Omental fat pad (tissue), 4 donors: Measurements from ENCODE around the gene VIT. TPM values are rescaled to one million over a fixed set of nuclear protein-coding genes. Genes with fewer than 3 reads are reported as not detected.

Experiments used
- ATAC-seq: fragments of 150-250 bp; one replicate; pipeline ENCODE4 v1.9.1; 2016; ENCODE audit warnings: mild to moderate bottlenecking, moderate library complexity; ENCODE audit not compliant: low FRiP score
- DNase-seq: peaks from one replicate; pipeline ENCODE4 v3.0.0-alpha.2; 2019; ENCODE audit warnings: low spot score
- CTCF ChIP-seq, 3 donors: fragments of 450-650 bp; IDR thresholded peaks; one replicate each; pipeline ENCODE4 v1.5.1; 2016 to 2017; ENCODE audit warnings: antibody characterized with exemption in 3 of 3, mild to moderate bottlenecking in 3 of 3, moderate library complexity in 2 of 3
- total RNA-seq, 4 donors: library from RNA; depleted of rRNA; stranded (reverse); fragments of >200 nt; gene quantifications; one replicate each; pipeline ENCODE4 v1.1.0, GENCODE V29; 2016

Gene VIT
- total RNA-seq, 4 donors from 2014 or later, result 10.2 to 36.4 (median 19.8) TPM

- no peak for ATAC-seq
- no peak for DNase-seq
- TF ChIP-seq CTCF (IDR thresholded peaks at IDR 0.05), result no peak
Observed at GRCh38 chr2:36702781-36703180, 6.3 kb downstream of the VIT start.

- TF ChIP-seq CTCF (IDR thresholded peaks at IDR 0.05), result no peak
- DNase-seq, result no peak
- no peak for ATAC-seq
Observed at GRCh38 chr2:36704475-36705150, 8.1 kb downstream of the VIT start.

GRCh38 chr2:36705326-36706020, 9.0 kb downstream of the VIT start:
- TF ChIP-seq CTCF (IDR thresholded peaks at IDR 0.05), result no peak
- DNase-seq, result no peak
- peak; percentile 21 for ATAC-seq

- no peak for ATAC-seq
- no peak for DNase-seq
- TF ChIP-seq CTCF (IDR thresholded peaks at IDR 0.05), result no peak
Observed at GRCh38 chr2:36706021-36706876, 9.7 kb downstream of the VIT start.

- DNase-seq (no peak), ATAC-seq (no peak)
- TF ChIP-seq CTCF (IDR thresholded peaks at IDR 0.05), result no peak
Observed at GRCh38 chr2:36707050-36707449, 10.5 kb downstream of the VIT start.

GRCh38 chr2:36708041-36708741, 11.7 kb downstream of the VIT start:
- ATAC-seq, result no peak
- DNase-seq, result no peak
- no peak for TF ChIP-seq CTCF (IDR thresholded peaks at IDR 0.05)
